HUES48 (cell line): ENCODE data around the gene MDH2.
A peak's percentile ranks its signal among the peaks of the same experiment; 100 is the strongest.
"Not testable (repeated sequence)": the region's sequence is repeated elsewhere in the genome, so short reads cannot be mapped to it uniquely, and the experiment has no call there.

ENCODE experiments used
- H3K27ac ChIP-seq: one replicate; pipeline ENCODE4 v1.7.0; 2013; ENCODE audit warnings: low read depth, low read length, inconsistent platforms
- H3K27me3 ChIP-seq: 2 replicates; pipeline ENCODE4 v1.6.1; 2013; ENCODE audit warnings: mild to moderate bottlenecking, low read length; ENCODE audit not compliant: control insufficient read depth, insufficient read depth
- H3K36me3 ChIP-seq: 2 replicates; pipeline ENCODE4 v1.6.1; 2013; ENCODE audit warnings: low read length; ENCODE audit not compliant: control insufficient read depth, insufficient read depth
- H3K4me1 ChIP-seq: 2 replicates; pipeline ENCODE4 v1.6.1; 2013; ENCODE audit warnings: mild to moderate bottlenecking, low read length; ENCODE audit not compliant: control insufficient read depth, insufficient read depth
- H3K4me3 ChIP-seq: 2 replicates; pipeline ENCODE4 v1.5.1; 2013; ENCODE audit warnings: mild to moderate bottlenecking, low read depth, low read length
- H3K9ac ChIP-seq: 2 replicates; pipeline ENCODE4 v1.6.1; 2013; ENCODE audit warnings: mild to moderate bottlenecking, low read depth, low read length, moderate library complexity
- H3K9me3 ChIP-seq: 2 replicates; pipeline ENCODE4 v1.6.1; 2013; ENCODE audit warnings: low read length; ENCODE audit not compliant: control insufficient read depth, insufficient read depth

MDH2 gene

GRCh38 chr7:76047811-76048667 lies at the start of gene MDH2, which contains the start of gene STYXL1:
MDH2 (plus strand) TSS chr7:76048106; CDS start chr7:76048161, 55 bp downstream.
STYXL1 (minus strand) TSS chr7:76048000; CDS start chr7:76030523, 17,477 bp downstream.
- peaks cover 27% of the 10 kb centered on the region for H3K36me3 ChIP-seq

GRCh38 chr7:76000566-76000965 lies 47.3 kb upstream of the MDH2 start:
- H3K4me1 ChIP-seq = no peaks in the 10 kb centered on the region
- H3K9ac ChIP-seq = no peak overlapping the region
- H3K36me3 ChIP-seq = peaks cover 39% of the 10 kb centered on the region
- H3K27ac ChIP-seq = no peak overlapping the region
- H3K4me3 ChIP-seq = no peak overlapping the region
- no peaks in the 10 kb centered on the region for H3K27me3 ChIP-seq
- no peaks in the 10 kb centered on the region for H3K9me3 ChIP-seq

More at GRCh38 chr7:76047811-76048667, at the start of gene MDH2, which contains the start of gene STYXL1:
- H3K4me3 ChIP-seq = peak within 1 kb of the TSS; percentile 99
- H3K9ac ChIP-seq = peak within 1 kb of the TSS; percentile 95
- no peaks in the 10 kb centered on the region for H3K9me3 ChIP-seq
- H3K4me1 ChIP-seq = peaks cover 7% of the 10 kb centered on the region; the same call in 1 of the 2 replicates
- H3K27me3 ChIP-seq = no peaks in the 10 kb centered on the region
- peak within 1 kb of the TSS; percentile 92 for H3K27ac ChIP-seq

DNA sequence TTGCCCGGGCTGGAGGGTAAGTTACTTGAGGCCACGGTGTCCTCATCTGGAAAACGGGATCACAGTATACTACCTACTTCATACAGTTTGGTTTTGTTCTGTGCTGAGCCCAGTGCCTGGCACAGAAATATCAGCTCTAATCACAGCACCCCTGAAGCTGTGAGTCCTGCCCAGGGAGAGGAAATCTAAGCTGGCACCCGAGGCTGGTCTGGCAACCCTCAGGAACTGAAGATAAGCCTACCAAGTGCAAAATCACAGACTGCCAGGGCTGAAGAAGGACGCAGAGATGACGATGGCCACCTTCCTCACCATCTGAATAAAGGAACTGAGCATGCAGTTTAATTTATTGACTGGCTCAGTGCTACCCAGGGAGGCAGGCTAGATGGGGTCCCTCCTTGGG lies 45.8 kb upstream of the MDH2 start:
- H3K36me3 ChIP-seq = peaks cover 31% of the 10 kb centered on the region
- H3K9ac ChIP-seq = no peak overlapping the region
- no peaks in the 10 kb centered on the region for H3K9me3 ChIP-seq
- H3K4me3 ChIP-seq = no peak overlapping the region
- no peaks in the 10 kb centered on the region for H3K27me3 ChIP-seq
- H3K27ac ChIP-seq = no peak overlapping the region
- no peaks in the 10 kb centered on the region for H3K4me1 ChIP-seq

- no peaks in the 10 kb centered on the region for H3K9me3 ChIP-seq
- H3K9ac ChIP-seq = no peak overlapping the region
- peaks cover 31% of the 10 kb centered on the region for H3K36me3 ChIP-seq
- H3K4me3 ChIP-seq = no peak overlapping the region
- no peaks in the 10 kb centered on the region for H3K27me3 ChIP-seq
- no peak overlapping the region for H3K27ac ChIP-seq
- H3K4me1 ChIP-seq = no peaks in the 10 kb centered on the region
Observed at GRCh38 chr7:76002822-76003221, 45.1 kb upstream of the MDH2 start.

DNA sequence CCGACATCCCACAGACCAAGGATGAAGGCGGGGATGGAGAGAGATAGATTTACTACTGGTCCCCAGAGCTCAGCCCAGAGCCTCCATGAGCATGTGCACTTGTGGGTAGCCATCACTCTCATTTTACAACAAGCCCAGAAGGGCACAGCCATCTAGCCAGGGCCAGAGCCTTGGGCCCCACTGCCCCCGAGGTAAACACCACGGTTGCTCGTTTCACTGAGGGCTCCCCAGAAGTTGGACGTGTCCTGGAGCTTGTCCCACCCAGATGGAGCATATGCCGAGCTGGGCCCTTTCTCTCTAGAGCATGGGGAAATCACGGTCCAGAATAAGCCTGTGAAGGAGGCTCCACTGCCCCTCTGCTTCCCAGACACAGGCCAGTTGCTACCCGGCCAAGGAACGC lies 44.6 kb upstream of the MDH2 start:
- Histone ChIP-seq H3K4me3 (no peak overlapping the region), H3K27ac (no peak overlapping the region), H3K27me3 (no peaks in the 10 kb centered on the region), H3K9me3 (no peaks in the 10 kb centered on the region), H3K4me1 (no peaks in the 10 kb centered on the region), H3K36me3 (peaks cover 31% of the 10 kb centered on the region), H3K9ac (no peak overlapping the region)

DNA sequence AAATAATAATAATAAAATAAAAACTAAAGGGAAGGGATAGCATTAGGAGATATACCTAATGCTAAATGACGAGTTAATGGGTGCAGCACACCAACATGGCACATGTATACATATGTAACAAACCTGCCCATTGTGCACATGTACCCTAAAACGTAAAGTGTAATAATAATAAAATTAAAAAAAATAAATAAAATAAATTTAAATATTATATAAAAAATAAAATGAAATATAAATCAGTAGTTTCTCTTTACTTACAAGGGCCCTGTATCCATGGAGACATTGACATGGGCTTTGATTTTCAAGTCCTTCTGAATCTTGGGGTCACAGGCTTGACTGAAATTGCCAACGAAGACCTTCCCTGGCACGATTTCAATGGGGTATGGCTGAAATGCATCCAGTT lies 42.9 kb upstream of the MDH2 start:
- not testable (repeated sequence) for H3K27ac ChIP-seq, H3K4me1 ChIP-seq, H3K4me3 ChIP-seq, H3K9me3 ChIP-seq, H3K9ac ChIP-seq, H3K27me3 ChIP-seq
- peaks cover 34% of the 10 kb centered on the region for H3K36me3 ChIP-seq

GRCh38 chr7:76008156-76008687 lies 39.7 kb upstream of the MDH2 start:
- no peak overlapping the region for H3K27ac ChIP-seq
- H3K9ac ChIP-seq = no peak overlapping the region
- no peaks in the 10 kb centered on the region for H3K9me3 ChIP-seq
- H3K4me3 ChIP-seq = no peak overlapping the region
- peaks cover 20% of the 10 kb centered on the region for H3K36me3 ChIP-seq
- H3K27me3 ChIP-seq = no peaks in the 10 kb centered on the region
- H3K4me1 ChIP-seq = no peaks in the 10 kb centered on the region

DNA sequence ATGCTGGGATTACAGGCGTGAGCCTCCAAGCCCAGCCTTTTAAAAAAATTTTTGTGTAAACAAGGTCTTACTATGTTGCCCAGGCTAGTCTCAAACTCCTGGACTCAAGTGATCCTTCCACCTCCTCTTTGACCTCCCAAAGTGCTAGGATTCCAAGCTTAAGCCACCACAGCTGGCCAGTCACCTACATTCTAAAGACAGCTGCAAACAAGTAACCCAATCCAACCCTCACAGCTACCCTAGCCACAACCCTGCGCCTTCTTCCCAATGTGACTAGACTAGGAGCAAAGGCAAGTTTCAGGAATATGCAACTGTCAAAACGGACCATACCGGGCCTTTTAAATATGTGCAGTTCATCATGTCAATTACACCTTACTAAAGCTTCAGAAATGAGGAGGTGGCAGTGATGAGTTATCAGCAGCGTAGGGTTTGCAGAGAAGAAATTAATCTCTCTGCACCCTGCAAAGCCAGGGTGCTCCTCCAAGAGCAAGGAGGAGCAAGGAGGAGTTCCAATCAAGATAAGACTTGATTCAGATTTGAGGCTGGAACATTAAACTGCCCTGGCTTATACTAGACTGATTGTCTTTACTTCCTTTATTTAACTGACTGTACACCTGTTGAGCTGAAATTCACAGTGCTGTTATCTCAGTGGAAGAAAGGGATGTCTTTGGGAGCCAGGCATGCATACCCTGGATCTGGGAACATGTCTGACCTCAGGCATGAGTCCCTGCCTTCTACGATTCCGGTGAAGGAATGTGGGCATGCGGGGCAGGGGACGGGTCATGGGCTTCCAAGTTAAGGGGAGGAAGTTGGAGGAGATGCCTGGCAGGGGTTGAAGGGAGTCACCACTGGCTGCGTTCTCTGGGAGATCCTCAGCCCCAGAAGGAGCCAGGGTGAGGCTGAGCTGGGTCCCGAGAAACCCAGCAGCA lies 38.0 kb upstream of the MDH2 start:
- no peaks in the 10 kb centered on the region for H3K9me3 ChIP-seq
- H3K36me3 ChIP-seq = peaks cover 17% of the 10 kb centered on the region
- no peaks in the 10 kb centered on the region for H3K27me3 ChIP-seq
- H3K9ac ChIP-seq = no peak overlapping the region
- H3K27ac ChIP-seq = no peak overlapping the region
- H3K4me3 ChIP-seq = no peak overlapping the region
- no peaks in the 10 kb centered on the region for H3K4me1 ChIP-seq

DNA sequence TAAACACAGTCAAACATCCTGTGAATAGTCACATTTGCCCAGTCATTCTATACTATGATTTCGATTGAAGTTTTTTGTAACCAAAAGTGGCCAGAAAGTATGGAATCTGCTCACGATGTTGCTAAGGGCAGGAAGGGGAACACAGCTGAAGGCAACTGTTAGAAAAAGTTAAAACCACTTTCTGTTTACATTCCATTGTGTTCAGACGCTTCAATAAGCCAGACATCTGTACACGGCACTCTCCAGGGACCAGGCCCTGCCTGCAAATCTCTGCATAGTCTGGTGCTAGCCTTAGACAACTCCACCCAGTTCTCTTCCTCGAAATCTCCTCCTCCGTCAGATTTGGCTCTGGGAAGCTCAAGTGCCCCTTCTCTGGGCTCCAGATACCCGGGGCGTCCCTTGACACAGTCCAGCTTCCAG lies 36.5 kb upstream of the MDH2 start:
- Histone ChIP-seq H3K4me3 (no peak overlapping the region), H3K27ac (no peak overlapping the region), H3K9me3 (no peaks in the 10 kb centered on the region), H3K36me3 (peaks cover 17% of the 10 kb centered on the region; the same call in 1 of the 2 replicates), H3K4me1 (no peaks in the 10 kb centered on the region), H3K9ac (no peak overlapping the region), H3K27me3 (no peaks in the 10 kb centered on the region)

- Histone ChIP-seq H3K9me3 (no peaks in the 10 kb centered on the region), H3K9ac (no peak overlapping the region), H3K36me3 (peaks cover 26% of the 10 kb centered on the region), H3K27ac (no peak overlapping the region), H3K27me3 (no peaks in the 10 kb centered on the region), H3K4me1 (no peaks in the 10 kb centered on the region), H3K4me3 (no peak overlapping the region)
Observed at GRCh38 chr7:76016191-76016947, 31.5 kb upstream of the MDH2 start.
